ENCODE data around the gene UMODL1.
"Not testable (repeated sequence)": the region's sequence is repeated elsewhere in the genome, so short reads cannot be mapped to it uniquely, and the experiment has no call there.

UMODL1 gene

GRCh38 chr21:42176859-42177258, 105.7 kb downstream of the UMODL1 start:
- no peaks in the 10 kb centered on the region for H3K27me3 ChIP-seq (ENCODE audit: control insufficient read depth, insufficient read depth, low read length, poor library complexity, severe bottlenecking)
- H3K4me3 ChIP-seq (ENCODE audit: insufficient read depth, low read depth, low read length), result no peak overlapping the region
- H3K9me3 ChIP-seq (ENCODE audit: control insufficient read depth, low read length), result no peaks in the 10 kb centered on the region
- WGBS, 2 experiments, result 87 to 89% methylated on average over 2 of the region's 3 CpGs
- no peak overlapping the region for H3K27ac ChIP-seq (ENCODE audit: insufficient read depth, low read depth, low read length, poor library complexity, severe bottlenecking)
- no peaks in the 10 kb centered on the region for H3K36me3 ChIP-seq (ENCODE audit: control insufficient read depth, insufficient read depth, low read length)
- H3K4me1 ChIP-seq (ENCODE audit: control insufficient read depth, insufficient read depth, low read length), result peaks cover 5% of the 10 kb centered on the region

DNA sequence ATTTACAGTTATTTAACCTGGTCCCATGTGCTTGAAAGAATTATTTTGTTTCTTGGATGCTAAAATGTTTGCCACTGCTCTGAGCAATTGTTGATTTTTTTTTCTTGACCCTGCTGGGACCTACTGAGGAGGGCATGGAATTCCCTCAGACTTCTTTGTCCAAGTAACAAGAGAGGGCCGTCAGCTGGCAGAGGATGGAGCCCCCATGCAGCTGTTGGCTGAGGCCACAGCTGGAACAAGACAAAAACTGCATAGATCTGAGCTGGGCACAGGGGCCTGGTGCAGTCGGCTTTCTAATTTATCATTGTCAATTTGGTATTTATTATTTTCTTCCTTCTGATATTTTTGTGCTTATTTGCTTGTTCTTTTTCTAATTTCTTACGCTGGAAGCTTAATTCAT, 108.2 kb downstream of the UMODL1 start:
- H3K9me3 ChIP-seq (ENCODE audit: control insufficient read depth, low read length), result no peaks in the 10 kb centered on the region
- 0 to 8% methylated on average over 1 to 2 of the region's 3 CpGs for WGBS, 2 experiments
- peak overlapping the region; percentile 11 for H3K27ac ChIP-seq (ENCODE audit: insufficient read depth, low read depth, low read length, poor library complexity, severe bottlenecking)
- no peaks in the 10 kb centered on the region for H3K36me3 ChIP-seq (ENCODE audit: control insufficient read depth, insufficient read depth, low read length)
- H3K4me1 ChIP-seq (ENCODE audit: control insufficient read depth, insufficient read depth, low read length), result peaks cover 5% of the 10 kb centered on the region
- no peaks in the 10 kb centered on the region for H3K27me3 ChIP-seq (ENCODE audit: control insufficient read depth, insufficient read depth, low read length, poor library complexity, severe bottlenecking)
- H3K4me3 ChIP-seq (ENCODE audit: insufficient read depth, low read depth, low read length), result no peak overlapping the region

DNA sequence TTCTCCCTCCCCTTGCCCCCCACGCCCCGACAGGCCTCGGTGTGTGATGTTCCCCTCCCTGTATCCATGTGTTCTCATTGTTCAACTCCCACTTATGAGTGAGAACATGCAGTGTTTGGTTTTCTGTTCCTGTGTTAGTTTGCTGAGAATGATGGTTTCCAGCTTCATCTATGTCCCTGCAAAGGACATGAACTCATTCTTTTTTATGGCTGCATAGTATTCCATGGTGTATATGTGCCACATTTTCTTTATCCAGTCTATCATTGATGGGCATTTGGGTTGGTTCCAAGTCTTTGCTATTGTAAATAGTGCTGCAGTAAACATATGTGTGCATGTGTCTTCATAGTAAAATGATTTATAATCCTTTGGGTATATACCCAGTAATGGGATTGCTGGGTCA, 108.9 kb downstream of the UMODL1 start:
- not testable (repeated sequence) for H3K27ac ChIP-seq (ENCODE audit: insufficient read depth, low read depth, low read length, poor library complexity, severe bottlenecking); H3K36me3 ChIP-seq (ENCODE audit: control insufficient read depth, insufficient read depth, low read length); H3K9me3 ChIP-seq (ENCODE audit: control insufficient read depth, low read length); H3K4me3 ChIP-seq (ENCODE audit: insufficient read depth, low read depth, low read length); H3K27me3 ChIP-seq (ENCODE audit: control insufficient read depth, insufficient read depth, low read length, poor library complexity, severe bottlenecking); H3K4me1 ChIP-seq (ENCODE audit: control insufficient read depth, insufficient read depth, low read length)
- WGBS, 2 experiments, result 82 to 100% methylated on average over 1 to 3 of the region's 3 CpGs

GRCh38 chr21:42182713-42183371, 111.7 kb downstream of the UMODL1 start:
- Histone ChIP-seq H3K4me3 (ENCODE audit: insufficient read depth, low read depth, low read length) (no peak overlapping the region), H3K27ac (ENCODE audit: insufficient read depth, low read depth, low read length, poor library complexity, severe bottlenecking) (no peak overlapping the region), H3K4me1 (ENCODE audit: control insufficient read depth, insufficient read depth, low read length) (peaks cover 5% of the 10 kb centered on the region), H3K9me3 (ENCODE audit: control insufficient read depth, low read length) (no peaks in the 10 kb centered on the region), H3K27me3 (ENCODE audit: control insufficient read depth, insufficient read depth, low read length, poor library complexity, severe bottlenecking) (no peaks in the 10 kb centered on the region), H3K36me3 (ENCODE audit: control insufficient read depth, insufficient read depth, low read length) (no peaks in the 10 kb centered on the region)
- WGBS, 2 experiments, result 90 to 92% methylated on average over 4 of the region's 4 CpGs

DNA sequence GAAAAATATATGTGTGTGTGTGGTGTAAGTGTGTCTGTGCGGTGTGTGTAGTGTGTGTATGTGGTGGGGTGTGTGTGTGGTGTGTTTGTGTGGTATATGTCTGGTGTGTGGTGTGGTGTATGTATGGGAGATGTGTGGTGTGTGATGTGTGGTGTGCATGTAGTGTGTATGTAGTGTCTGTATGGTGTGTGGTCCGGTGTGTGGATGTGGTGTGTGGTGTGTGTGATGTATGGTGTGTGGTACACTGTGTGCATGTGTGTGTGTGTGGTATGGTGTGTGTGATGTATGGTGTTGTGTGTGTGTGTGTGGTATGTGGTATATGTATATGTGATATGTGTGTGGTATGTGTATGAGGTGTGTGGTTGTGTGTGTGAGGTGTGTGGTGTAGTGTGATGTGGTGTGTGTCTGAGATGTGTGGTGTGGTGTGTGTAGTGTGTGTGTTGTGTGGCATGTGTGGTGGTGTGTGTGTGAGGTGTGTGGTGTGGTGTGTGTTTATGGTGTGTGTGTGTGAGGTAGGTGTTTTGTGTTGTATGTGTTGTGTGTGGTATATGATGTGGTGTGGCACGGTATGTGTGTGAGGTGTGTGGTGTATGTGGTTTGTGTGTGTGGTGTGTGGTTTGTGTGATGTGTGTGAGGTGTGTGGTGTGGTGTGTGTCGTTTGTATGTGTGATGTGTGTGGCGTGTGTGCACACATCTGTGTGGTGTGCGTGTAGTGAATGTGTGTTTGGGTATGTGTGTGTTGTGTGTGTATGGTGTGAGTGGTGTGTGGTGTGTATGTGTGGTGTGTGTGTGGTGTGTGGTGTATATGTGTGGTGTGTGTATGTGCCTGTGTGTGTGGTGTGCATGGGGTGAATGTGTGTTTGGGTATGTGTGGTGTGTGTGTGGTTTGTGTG, 112.5 kb downstream of the UMODL1 start:
- WGBS, 2 experiments, result 94% methylated on average over 6 of the region's 6 CpGs
- Histone ChIP-seq H3K27me3 (ENCODE audit: control insufficient read depth, insufficient read depth, low read length, poor library complexity, severe bottlenecking) (no peaks in the 10 kb centered on the region), H3K4me1 (ENCODE audit: control insufficient read depth, insufficient read depth, low read length) (peaks cover under 1% of the 10 kb centered on the region), H3K27ac (ENCODE audit: insufficient read depth, low read depth, low read length, poor library complexity, severe bottlenecking) (no peak overlapping the region), H3K9me3 (ENCODE audit: control insufficient read depth, low read length) (no peaks in the 10 kb centered on the region), H3K36me3 (ENCODE audit: control insufficient read depth, insufficient read depth, low read length) (no peaks in the 10 kb centered on the region), H3K4me3 (ENCODE audit: insufficient read depth, low read depth, low read length) (no peak overlapping the region)

DNA sequence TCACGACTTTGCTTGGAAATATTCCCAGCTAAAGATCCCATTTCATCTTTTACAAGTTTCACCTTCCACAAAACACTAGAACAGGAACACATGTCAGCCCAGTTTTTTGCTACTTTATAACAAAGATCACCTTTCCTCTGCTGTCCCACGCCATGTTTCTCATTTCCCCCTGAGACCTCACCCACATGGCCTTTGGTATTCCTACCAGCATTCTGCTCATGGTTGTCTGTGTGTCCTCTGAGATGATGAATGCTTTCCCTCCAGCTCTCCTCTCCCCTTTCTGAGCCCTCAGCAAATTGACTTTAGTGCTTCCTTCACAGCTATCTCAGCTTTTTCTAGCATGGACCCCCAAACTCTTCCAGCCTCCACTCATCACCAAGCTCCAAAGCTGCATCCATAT, 115.5 kb downstream of the UMODL1 start:
- no peaks in the 10 kb centered on the region for H3K36me3 ChIP-seq (ENCODE audit: control insufficient read depth, insufficient read depth, low read length)
- no peak overlapping the region for H3K4me3 ChIP-seq (ENCODE audit: insufficient read depth, low read depth, low read length)
- H3K4me1 ChIP-seq (ENCODE audit: control insufficient read depth, insufficient read depth, low read length), result no peaks in the 10 kb centered on the region
- H3K27ac ChIP-seq (ENCODE audit: insufficient read depth, low read depth, low read length, poor library complexity, severe bottlenecking), result no peak overlapping the region
- H3K27me3 ChIP-seq (ENCODE audit: control insufficient read depth, insufficient read depth, low read length, poor library complexity, severe bottlenecking), result no peaks in the 10 kb centered on the region
- H3K9me3 ChIP-seq (ENCODE audit: control insufficient read depth, low read length), result no peaks in the 10 kb centered on the region
- WGBS, 2 experiments, result 89 to 93% methylated on average over 2 of the region's 2 CpGs

- Histone ChIP-seq H3K4me3 (ENCODE audit: insufficient read depth, low read depth, low read length) (no peak overlapping the region), H3K4me1 (ENCODE audit: control insufficient read depth, insufficient read depth, low read length) (no peaks in the 10 kb centered on the region), H3K27ac (ENCODE audit: insufficient read depth, low read depth, low read length, poor library complexity, severe bottlenecking) (no peak overlapping the region), H3K9me3 (ENCODE audit: control insufficient read depth, low read length) (no peaks in the 10 kb centered on the region), H3K36me3 (ENCODE audit: control insufficient read depth, insufficient read depth, low read length) (no peaks in the 10 kb centered on the region), H3K27me3 (ENCODE audit: control insufficient read depth, insufficient read depth, low read length, poor library complexity, severe bottlenecking) (no peaks in the 10 kb centered on the region)
- 91 to 94% methylated on average over 8 of the region's 8 CpGs for WGBS, 2 experiments
Measured at GRCh38 chr21:42187976-42188653, 117.0 kb downstream of the UMODL1 start.

GRCh38 chr21:42188663-42189062, 117.5 kb downstream of the UMODL1 start:
- H3K27me3 ChIP-seq (ENCODE audit: control insufficient read depth, insufficient read depth, low read length, poor library complexity, severe bottlenecking), result no peaks in the 10 kb centered on the region
- H3K4me3 ChIP-seq (ENCODE audit: insufficient read depth, low read depth, low read length), result no peak overlapping the region
- H3K4me1 ChIP-seq (ENCODE audit: control insufficient read depth, insufficient read depth, low read length), result no peaks in the 10 kb centered on the region
- WGBS, 2 experiments, result 92% methylated on average over 4 of the region's 4 CpGs
- no peaks in the 10 kb centered on the region for H3K36me3 ChIP-seq (ENCODE audit: control insufficient read depth, insufficient read depth, low read length)
- H3K27ac ChIP-seq (ENCODE audit: insufficient read depth, low read depth, low read length, poor library complexity, severe bottlenecking), result no peak overlapping the region
- no peaks in the 10 kb centered on the region for H3K9me3 ChIP-seq (ENCODE audit: control insufficient read depth, low read length)

- Histone ChIP-seq H3K9me3 (ENCODE audit: control insufficient read depth, low read length) (no peaks in the 10 kb centered on the region), H3K4me1 (ENCODE audit: control insufficient read depth, insufficient read depth, low read length) (no peaks in the 10 kb centered on the region), H3K36me3 (ENCODE audit: control insufficient read depth, insufficient read depth, low read length) (no peaks in the 10 kb centered on the region), H3K4me3 (ENCODE audit: insufficient read depth, low read depth, low read length) (no peak overlapping the region), H3K27ac (ENCODE audit: insufficient read depth, low read depth, low read length, poor library complexity, severe bottlenecking) (no peak overlapping the region), H3K27me3 (ENCODE audit: control insufficient read depth, insufficient read depth, low read length, poor library complexity, severe bottlenecking) (no peaks in the 10 kb centered on the region)
- 90 to 100% methylated on average over 1 of the region's 1 CpG for WGBS, 2 experiments
Measured at GRCh38 chr21:42189431-42189830, 118.3 kb downstream of the UMODL1 start.

- Histone ChIP-seq H3K4me3 (ENCODE audit: insufficient read depth, low read depth, low read length) (no peak overlapping the region), H3K36me3 (ENCODE audit: control insufficient read depth, insufficient read depth, low read length) (no peaks in the 10 kb centered on the region), H3K27me3 (ENCODE audit: control insufficient read depth, insufficient read depth, low read length, poor library complexity, severe bottlenecking) (no peaks in the 10 kb centered on the region), H3K9me3 (ENCODE audit: control insufficient read depth, low read length) (no peaks in the 10 kb centered on the region), H3K27ac (ENCODE audit: insufficient read depth, low read depth, low read length, poor library complexity, severe bottlenecking) (no peak overlapping the region), H3K4me1 (ENCODE audit: control insufficient read depth, insufficient read depth, low read length) (no peaks in the 10 kb centered on the region)
- 93 to 95% methylated on average over 11 of the region's 11 CpGs for WGBS, 2 experiments
Measured at GRCh38 chr21:42189860-42190485, 118.9 kb downstream of the UMODL1 start.
